HG02759 (cell line): ENCODE data around the gene HCST.

Source experiments
- ATAC-seq: cut with Tn5 transposase; IDR thresholded peaks from one replicate; pipeline ENCODE4 v1.9.1; 2021; ENCODE audit warnings: mild to moderate bottlenecking, moderate library complexity; ENCODE audit not compliant: unreplicated experiment

Gene HCST

DNA sequence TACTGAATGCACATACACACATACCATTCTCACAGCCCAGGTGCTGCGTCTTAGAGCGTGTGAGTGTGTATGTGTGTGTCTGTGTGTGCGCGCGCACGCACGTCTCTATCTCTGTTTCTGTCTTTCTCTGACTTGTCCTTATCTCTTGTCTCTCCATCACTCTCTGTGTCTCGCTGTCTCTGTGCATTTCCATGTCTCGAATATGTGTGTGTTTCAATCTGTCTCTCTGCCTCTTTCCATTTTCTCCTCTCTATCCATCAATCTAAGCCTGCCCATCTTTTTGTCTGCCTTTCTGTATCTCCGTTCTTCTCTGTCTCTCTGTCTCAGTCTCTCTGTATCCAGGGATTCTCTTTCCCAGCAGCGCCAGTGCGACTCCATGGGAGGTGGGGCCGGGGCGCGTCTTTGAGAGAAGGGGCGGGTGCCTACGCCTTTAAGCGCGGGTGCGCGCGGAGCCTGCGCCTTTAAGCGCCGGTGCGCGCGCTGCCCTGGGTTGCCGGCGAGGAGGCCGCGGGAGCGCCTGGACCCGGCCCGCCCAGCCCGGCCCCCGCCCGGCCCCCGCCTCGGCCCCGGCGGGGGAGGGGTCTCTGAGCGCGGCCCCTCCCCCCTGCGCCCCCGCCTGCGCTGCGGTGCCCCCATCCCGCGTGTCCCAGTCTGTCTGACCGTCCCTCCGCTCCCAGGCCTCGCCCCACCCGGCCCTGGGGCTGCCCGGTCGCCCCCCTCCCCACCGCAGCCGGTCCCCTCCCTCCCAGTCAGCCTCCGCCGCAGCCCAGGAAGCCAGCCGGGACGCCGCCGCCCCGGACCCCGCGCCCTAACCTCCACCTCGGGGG is 33.8 kb downstream of the HCST start, which contains the start of gene LRFN3:
Gene LRFN3, plus strand, starts transcription at position 464 of the 827 bp plus-strand sequence. CDS start 3,052 bp downstream, outside the sequence.
- no peak for ATAC-seq

DNA sequence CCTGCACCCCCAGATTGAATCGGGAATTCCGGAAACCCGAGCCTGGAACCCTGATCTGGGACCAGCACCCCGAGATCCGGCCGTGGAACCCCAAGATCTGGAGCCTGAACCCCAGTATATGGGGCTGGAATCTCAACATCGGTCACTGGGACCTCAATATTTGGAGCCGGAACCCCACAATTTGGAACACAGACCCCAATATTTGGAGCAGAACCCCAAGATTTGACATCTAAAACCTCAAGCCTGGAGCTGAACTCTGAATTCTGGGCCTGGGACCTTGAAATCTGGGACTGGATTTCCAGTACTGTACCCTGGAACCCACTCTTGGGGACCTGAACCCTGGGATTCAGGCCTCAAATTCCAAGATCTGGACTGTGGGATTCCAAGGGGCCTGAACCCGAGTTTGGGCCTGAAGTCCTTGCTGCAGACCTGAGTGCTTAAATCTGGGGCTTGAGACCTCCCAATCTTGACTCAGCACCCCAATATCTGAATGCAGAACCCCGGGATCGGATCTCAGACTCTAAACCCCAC is 34.5 kb downstream of the HCST start:
- no peak for ATAC-seq

DNA sequence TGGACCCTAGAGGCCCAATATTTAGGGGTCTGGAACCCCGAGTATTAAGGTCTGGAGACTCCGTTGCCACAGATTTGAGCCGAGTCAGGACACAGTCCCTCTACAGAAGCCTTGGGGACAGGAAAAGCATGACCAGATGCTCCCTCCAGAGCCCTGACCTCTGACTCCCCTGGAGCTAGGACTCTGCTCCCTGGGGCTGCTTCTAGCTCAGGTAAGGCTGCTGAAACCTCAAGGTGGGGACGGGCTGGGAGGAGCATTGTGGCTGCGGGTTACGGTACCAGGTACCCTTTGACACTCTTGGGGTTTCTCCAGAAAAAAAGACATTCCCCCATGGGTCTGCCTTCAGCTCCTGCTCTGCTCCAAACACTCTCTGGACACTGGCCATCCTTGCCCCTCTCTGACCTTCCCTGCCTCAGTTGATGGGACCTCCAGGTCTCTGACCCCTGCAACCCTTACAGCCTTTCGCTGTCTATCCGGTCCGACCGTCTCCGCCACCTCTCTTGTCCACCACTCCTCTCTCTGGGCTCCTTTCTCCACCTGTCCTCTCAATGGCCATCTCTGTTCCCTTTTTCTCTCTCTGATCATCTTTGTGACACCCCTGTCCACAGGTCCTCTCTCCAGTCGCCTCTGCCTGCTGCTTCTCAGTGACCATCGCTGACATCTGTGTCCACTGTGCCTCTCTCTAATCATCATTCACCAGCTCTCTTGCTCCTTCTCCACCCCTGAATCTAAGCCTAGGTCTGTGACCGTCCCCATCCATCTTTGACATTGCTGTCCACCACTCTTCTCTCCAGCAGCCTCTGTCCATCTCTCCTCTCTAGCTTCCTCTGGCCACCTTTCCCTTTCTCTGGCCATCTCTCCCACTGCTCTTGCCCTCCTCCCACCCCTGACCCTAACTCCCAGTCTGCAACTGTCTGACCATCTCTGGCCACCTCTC is 35.3 kb downstream of the HCST start:
- ATAC-seq = no peak

DNA sequence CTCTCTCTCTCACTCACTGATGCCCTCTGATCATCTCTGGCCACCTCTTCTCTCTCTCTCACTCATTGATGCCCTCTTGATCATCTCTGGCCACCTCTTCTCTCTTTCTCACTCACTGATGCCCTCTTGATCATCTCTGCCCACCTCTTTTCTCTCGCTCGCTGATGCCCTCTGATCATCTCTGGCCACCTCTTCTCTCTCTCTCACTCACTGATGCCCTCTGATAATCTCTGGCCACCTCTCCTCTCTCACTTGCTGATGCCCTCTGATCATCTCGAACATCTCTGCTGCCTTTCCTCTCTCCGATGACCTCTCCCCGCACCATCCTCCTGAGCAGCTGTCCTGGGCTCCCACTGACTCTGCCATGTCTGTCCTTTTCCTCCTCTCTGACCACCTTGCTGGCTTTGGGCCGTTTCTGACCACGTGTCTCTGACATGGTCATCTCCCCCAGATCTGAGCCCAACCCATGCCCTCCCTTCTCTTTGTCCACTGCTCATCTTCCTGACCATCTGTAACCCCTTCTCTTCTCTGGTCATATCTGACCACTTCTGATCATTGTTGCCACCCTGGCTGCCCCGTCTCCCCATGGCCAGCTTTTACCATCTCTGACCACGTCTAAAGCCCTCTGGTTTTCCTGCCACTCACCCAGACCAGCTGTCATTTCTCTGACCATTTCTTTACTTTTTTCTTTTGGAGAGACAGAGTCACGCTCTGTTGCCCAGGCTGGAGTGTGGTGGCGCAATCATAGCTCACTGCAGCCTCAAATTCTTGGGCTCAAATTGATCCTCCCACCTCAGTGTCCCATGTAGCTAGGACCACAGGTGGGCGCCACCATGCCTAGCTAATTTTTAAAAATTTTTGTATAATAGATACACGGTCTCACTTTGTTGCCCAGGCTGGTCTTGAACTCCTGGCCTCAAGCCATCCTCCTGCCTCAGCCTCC is 36.2 kb downstream of the HCST start:
- no peak for ATAC-seq

DNA sequence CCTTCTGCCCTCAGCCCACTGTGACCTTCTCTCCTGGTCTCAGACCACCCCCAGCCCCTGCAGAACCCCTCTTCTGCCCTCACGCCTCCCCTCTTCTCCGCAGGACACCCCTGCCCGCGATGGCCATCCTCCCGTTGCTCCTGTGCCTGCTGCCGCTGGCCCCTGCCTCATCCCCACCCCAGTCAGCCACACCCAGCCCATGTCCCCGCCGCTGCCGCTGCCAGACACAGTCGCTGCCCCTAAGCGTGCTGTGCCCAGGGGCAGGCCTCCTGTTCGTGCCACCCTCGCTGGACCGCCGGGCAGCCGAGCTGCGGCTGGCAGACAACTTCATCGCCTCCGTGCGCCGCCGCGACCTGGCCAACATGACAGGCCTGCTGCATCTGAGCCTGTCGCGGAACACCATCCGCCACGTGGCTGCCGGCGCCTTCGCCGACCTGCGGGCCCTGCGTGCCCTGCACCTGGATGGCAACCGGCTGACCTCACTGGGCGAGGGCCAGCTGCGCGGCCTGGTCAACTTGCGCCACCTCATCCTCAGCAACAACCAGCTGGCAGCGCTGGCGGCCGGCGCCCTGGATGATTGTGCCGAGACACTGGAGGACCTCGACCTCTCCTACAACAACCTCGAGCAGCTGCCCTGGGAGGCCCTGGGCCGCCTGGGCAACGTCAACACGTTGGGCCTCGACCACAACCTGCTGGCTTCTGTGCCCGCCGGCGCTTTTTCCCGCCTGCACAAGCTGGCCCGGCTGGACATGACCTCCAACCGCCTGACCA is 37.2 kb downstream of the HCST start:
- no peak for ATAC-seq

DNA sequence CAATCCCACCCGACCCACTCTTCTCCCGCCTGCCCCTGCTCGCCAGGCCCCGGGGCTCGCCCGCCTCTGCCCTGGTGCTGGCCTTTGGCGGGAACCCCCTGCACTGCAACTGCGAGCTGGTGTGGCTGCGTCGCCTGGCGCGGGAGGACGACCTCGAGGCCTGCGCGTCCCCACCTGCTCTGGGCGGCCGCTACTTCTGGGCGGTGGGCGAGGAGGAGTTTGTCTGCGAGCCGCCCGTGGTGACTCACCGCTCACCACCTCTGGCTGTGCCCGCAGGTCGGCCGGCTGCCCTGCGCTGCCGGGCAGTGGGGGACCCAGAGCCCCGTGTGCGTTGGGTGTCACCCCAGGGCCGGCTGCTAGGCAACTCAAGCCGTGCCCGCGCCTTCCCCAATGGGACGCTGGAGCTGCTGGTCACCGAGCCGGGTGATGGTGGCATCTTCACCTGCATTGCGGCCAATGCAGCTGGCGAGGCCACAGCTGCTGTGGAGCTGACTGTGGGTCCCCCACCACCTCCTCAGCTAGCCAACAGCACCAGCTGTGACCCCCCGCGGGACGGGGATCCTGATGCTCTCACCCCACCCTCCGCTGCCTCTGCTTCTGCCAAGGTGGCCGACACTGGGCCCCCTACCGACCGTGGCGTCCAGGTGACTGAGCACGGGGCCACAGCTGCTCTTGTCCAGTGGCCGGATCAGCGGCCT is 37.9 kb downstream of the HCST start:
- ATAC-seq = no peak

DNA sequence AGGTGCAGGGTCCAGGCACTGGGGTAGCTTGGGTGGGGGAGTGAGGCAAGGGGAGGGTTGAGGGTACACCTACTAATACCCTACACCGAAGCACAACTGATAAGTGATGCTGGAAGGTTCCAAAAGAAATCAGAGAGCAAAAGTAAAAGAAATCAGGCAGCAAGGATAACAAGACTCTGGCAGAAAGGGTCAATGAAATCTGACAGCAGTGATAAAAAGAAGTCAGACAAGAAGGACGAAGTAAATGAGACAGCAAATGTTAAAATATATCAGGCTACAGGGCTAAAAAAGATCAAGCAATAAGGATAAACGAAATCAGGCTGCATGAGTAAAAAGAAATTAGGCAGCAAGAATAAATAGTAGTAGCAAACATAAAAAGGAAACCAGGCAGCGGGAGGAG is 38.5 kb downstream of the HCST start:
- no peak for ATAC-seq

DNA sequence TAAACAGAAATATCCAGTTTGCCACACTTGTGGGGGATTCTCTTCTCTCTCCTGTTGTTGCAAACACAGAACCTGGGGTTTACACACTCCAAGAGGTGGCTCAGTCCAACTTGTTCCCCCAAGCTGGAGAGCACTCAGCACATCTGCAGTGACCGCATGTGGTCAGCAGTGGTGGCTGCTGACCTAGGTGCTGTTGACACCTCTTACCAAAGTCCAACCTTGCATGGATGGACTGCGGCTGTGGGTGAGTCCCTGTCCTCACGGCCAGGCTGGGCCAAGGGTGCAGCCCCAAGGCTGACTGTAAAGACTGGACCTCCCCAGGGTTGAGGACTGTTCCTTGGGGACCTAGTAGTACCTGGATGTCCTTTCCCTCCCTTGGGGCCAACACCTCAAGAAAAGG is 39.9 kb downstream of the HCST start:
- ATAC-seq = no peak

DNA sequence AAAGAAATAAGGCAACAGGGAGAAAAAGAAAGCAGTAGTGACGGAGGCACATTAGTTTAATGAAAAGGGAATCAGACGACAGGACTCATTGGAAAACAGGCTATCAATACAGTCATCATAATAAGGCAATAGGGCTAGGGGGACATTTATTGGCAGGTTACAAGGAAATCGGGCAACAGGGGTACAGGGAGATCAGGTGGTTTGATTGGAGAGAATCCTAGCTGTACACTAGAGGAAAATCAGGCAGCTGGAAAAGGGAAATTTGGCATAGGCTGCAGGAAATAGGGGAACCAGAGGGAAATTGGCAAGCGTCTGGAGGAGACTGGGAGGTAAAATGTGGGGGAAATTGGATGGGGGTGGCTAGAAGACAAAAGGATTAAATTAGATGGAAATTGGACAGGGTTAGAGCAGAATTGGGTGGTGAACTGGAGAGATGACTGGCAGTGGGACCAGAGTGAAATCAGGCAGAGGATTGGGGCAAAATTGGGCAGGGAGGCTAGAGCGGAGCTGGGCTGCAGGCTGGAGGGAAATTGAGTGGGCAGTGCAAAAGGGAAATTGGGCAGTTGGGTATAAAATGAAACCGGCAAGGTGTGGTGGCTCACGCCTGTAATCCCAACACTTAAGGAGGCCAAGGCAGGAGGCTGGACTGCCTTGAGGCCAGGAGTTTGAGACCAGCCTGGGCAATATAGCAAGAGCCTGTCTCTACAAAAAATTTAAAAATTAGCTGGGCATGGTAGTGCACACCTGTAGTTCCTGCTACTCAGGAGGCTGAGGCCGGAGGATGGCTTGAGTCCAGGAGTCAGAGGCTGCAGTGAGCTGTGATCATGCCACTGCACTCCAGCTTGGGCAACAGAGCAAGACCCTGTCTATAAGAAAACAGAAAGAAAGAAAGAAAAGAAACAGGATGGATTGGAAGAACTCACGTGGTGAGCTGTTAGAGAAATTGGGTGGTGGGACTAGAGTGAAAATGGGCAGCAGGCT is 41.3 kb downstream of the HCST start:
- no peak for ATAC-seq

DNA sequence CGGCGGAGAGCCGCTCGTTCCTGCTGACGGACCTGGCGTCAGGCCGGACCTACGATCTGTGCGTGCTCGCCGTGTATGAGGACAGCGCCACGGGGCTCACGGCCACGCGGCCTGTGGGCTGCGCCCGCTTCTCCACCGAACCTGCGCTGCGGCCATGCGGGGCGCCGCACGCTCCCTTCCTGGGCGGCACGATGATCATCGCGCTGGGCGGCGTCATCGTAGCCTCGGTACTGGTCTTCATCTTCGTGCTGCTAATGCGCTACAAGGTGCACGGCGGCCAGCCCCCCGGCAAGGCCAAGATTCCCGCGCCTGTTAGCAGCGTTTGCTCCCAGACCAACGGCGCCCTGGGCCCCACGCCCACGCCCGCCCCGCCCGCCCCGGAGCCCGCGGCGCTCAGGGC is 42.2 kb downstream of the HCST start:
- ATAC-seq = no peak

DNA sequence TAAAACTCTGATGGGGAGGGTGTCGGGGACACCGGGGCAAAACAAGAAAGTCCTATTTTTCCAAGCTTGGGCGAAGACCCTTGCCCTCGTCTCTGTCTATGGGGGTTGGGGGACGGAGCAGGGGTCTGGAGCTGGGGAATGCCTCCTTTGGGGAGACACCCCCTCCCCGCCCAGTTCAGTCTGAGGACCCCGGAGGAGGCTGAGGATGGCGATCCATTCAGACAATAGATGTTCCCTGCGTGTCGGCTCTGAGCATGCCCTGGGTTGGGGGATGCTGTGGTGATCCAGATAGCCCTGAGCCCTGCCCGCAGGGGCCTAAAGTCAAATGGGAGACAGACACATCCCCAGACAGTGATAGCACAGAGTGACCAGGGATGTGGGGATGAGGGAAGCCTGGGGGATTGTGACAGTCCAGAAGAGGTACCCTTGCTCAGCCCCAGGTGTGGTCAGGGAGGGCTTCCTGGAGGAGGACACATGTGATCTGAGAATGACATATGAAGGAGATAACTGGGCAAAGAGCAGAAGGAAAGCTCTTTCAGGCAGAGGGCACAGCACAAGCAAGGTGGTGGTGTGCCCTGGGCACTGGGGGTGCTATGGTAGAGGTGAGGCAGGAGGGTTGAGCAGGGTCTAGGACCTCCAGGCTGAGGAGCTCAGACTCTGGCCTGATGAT is 42.9 kb downstream of the HCST start:
- no peak for ATAC-seq

DNA sequence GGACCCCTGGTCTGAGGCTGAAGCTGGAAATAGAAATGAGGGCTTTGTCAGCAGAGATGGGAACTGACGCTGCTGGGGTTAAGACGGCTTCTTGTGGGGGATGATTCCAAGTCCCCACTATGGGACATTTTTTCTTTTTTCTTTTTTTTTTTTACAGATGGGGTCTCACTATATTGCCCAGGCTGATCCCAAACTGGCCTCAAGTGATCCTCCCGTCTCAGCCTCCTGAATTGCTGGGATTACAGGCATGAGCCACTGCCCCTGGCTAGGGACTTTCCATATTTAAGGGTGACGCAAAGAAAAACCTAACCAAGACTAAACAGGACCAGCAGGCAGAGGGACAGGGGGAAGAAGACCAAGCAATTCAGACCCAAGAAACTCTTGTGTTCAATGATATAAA is 43.9 kb downstream of the HCST start:
- ATAC-seq = no peak

DNA sequence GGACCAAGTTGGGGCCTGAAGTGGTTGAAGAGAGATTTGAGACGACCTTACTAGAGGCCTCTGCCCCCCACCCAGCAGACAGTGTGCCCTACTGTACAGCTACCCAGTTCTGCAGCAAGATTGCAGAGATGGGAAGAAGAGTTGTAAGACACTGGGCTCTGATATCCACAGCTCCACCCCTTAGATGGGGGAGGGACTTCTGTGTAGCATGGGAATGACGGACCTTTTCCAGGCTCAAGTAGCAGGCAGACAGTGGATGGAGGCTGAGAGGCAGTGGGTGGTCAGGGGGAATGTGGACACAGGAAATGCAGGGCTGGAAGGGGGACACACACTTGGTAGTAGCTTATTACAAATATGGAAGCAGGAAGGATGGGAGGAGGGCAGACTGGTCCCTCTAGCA is 46.8 kb downstream of the HCST start:
- ATAC-seq = no peak
